GM23338 (cell line): ENCODE measurements around the gene HIBADH. TPM values are rescaled to one million over a fixed set of nuclear protein-coding genes. Genes with fewer than 3 reads are reported as not detected.

Experiments
- ATAC-seq: fragments of 200-7000 bp; cut with Tn5 transposase; 3 replicates; pipeline ENCODE4 v1.9.1; 2020
- DNase-seq: peaks from one replicate; pipeline ENCODE4 v3.0.0-alpha.2; 2015; ENCODE audit warnings: low spot score
- H2AFZ ChIP-seq: fragments of 200-600 bp; sonication (generic); 2 replicates; pipeline ENCODE4 v1.8.0; 2016; ENCODE audit warnings: antibody characterized with exemption, mild to moderate bottlenecking, moderate library complexity
- H3F3A ChIP-seq: fragments of 200-600 bp; sonication (generic); replicated peaks from 2 replicates; pipeline ENCODE4 v1.8.0; 2017; ENCODE audit warnings: antibody characterized with exemption, mixed run types, low read depth
- H3K27ac ChIP-seq: fragments of 200-600 bp; sonication (generic); 2 replicates; pipeline ENCODE4 v1.6.1; 2016; ENCODE audit warnings: low read depth
- H3K27me3 ChIP-seq: fragments of 200-600 bp; sonication (generic); 2 replicates; pipeline ENCODE4 v1.8.0; 2016; ENCODE audit warnings: mild to moderate bottlenecking, mixed run types, moderate library complexity; ENCODE audit not compliant: insufficient read depth
- H3K36me3 ChIP-seq: fragments of 200-600 bp; sonication (generic); 2 replicates; pipeline ENCODE4 v1.8.0; 2016; ENCODE audit warnings: mild to moderate bottlenecking; ENCODE audit not compliant: insufficient read depth
- H3K4me1 ChIP-seq: fragments of 200-600 bp; sonication (generic); 2 replicates; pipeline ENCODE4 v1.8.0; 2016; ENCODE audit warnings: mild to moderate bottlenecking, moderate library complexity; ENCODE audit not compliant: insufficient read depth
- H3K4me2 ChIP-seq: fragments of 200-600 bp; sonication (generic); 2 replicates; pipeline ENCODE4 v1.7.1; 2017; ENCODE audit warnings: mixed run types
- H3K4me3 ChIP-seq: fragments of 200-600 bp; sonication (generic); 2 replicates; pipeline ENCODE4 v1.6.1; 2016; ENCODE audit warnings: mixed run types
- H3K79me2 ChIP-seq: fragments of 200-600 bp; sonication (generic); replicated peaks from 2 replicates; pipeline ENCODE4 v1.8.0; 2017; ENCODE audit warnings: mild to moderate bottlenecking; ENCODE audit not compliant: insufficient read depth
- H3K9me2 ChIP-seq: fragments of 200-600 bp; sonication (generic); 2 replicates; pipeline ENCODE4 v1.8.0; 2017; ENCODE audit not compliant: insufficient read depth
- H4K20me1 ChIP-seq: fragments of 200-600 bp; sonication (generic); replicated peaks from 2 replicates; pipeline ENCODE4 v1.8.0; 2017; ENCODE audit warnings: mild to moderate bottlenecking; ENCODE audit not compliant: insufficient read depth
- H3K27ac Mint-ChIP-seq: 2 replicates; pipeline ENCODE4 v1.8.0; 2020; ENCODE audit warnings: inconsistent platforms, mild to moderate bottlenecking, moderate library complexity, mixed read lengths
- H3K27me3 Mint-ChIP-seq: 3 replicates; pipeline ENCODE4 v1.8.0; 2022; ENCODE audit warnings: low read depth, mild to moderate bottlenecking, moderate library complexity, mixed read lengths, inconsistent platforms; ENCODE audit not compliant: insufficient read depth, poor library complexity
- H3K36me3 Mint-ChIP-seq: 3 replicates; pipeline ENCODE4 v1.8.0; 2021; ENCODE audit warnings: low read depth, mild to moderate bottlenecking, inconsistent platforms, moderate library complexity, mixed read lengths
- H3K4me1 Mint-ChIP-seq: 3 replicates; pipeline ENCODE4 v1.8.0; 2020; ENCODE audit warnings: mild to moderate bottlenecking, inconsistent platforms, mixed read lengths
- H3K4me3 Mint-ChIP-seq: 3 replicates; pipeline ENCODE4 v1.8.0; 2021; ENCODE audit warnings: moderate library complexity, mild to moderate bottlenecking, inconsistent platforms, mixed read lengths
- H3K9me3 Mint-ChIP-seq: 3 replicates; pipeline ENCODE4 v1.8.0; 2020; ENCODE audit warnings: moderate library complexity, mild to moderate bottlenecking, inconsistent platforms, mixed read lengths
- CREB1 ChIP-seq: fragments of 250-450 bp; sonication (Bioruptor Pico); IDR thresholded peaks from 2 replicates; pipeline ENCODE4 v1.5.0; 2020; ENCODE audit warnings: low read depth, mild to moderate bottlenecking, moderate library complexity
- EZH2 ChIP-seq: fragments of 200-600 bp; sonication (generic); IDR thresholded peaks from one replicate; pipeline ENCODE4 v1.8.0; 2017; ENCODE audit warnings: antibody characterized with exemption, mild to moderate bottlenecking, low read depth; ENCODE audit not compliant: unreplicated experiment
- POLR2AphosphoS5 ChIP-seq: IDR thresholded peaks from 2 replicates; pipeline ENCODE4 v1.6.1; 2016; ENCODE audit warnings: antibody characterized with exemption, low read depth
- ZNF462 ChIP-seq: fragments of 250-450 bp; sonication (Bioruptor Pico); IDR thresholded peaks from 2 replicates; pipeline ENCODE4 v1.5.0; 2020; ENCODE audit warnings: mild to moderate bottlenecking, moderate library complexity
- long read RNA-seq: library from polyadenylated mRNA; unstranded; transcript quantifications from one replicate; pipeline ENCODE4 v2.0.0, GENCODE V29; 2020; ENCODE audit not compliant: unreplicated experiment
- polyA plus RNA-seq: library from polyadenylated mRNA; unstranded; fragments of >200 nt; fragmentation: Nextera tagmentation; extraction: Ambion mirVana; gene quantifications from 2 replicates; pipeline ENCODE4 v1.2.1, GENCODE V29; 2016
- total RNA-seq: library from RNA; depleted of rRNA; stranded (reverse); fragments of >200 nt; shearing (Covaris generic); gene quantifications from 2 replicates; pipeline ENCODE4 v1.2.3, GENCODE V29; 2014; rRNA removed

HIBADH gene
- total RNA-seq (51.0 and 57.0 TPM in 2 replicates), polyA plus RNA-seq (29.0 and 31.3 TPM in 2 replicates)
- long read RNA-seq, transcript HIBADH-201 (8 exons, 1,990 nt), result major isoform, 41 of 49 reads
- long read RNA-seq, partial matches to known transcripts, result 2 of 49 reads
- long read RNA-seq, other reads (novel, unspliced or antisense), result 6 of 49 reads

GRCh38 chr7:27662490-27663205 is at the start of gene HIBADH:
Gene HIBADH (minus strand): TSS chr7:27662883. CDS start chr7:27662788, 95 bp downstream.
- Histone ChIP-seq H3K4me1 (0 out of 2 replicates have a peak, but pooled peaks cover 5% of the 10 kb centered on the region), H3K36me3 (no peaks in the 10 kb centered on the region), H2AFZ (peak within 1 kb of the TSS; percentile 98), H3K79me2 (peaks cover 29% of the 10 kb centered on the region), H4K20me1 (no peaks in the 10 kb centered on the region; the same call in none of the 2 replicates), H3K27ac (peak within 1 kb of the TSS; percentile 90), H3K9me2 (no peaks in the 10 kb centered on the region), H3F3A (no peaks in the 10 kb centered on the region), H3K4me3 (peak within 1 kb of the TSS; percentile 99), H3K4me2 (peak within 1 kb of the TSS; percentile 88), H3K27me3 (no peaks in the 10 kb centered on the region)
- peak; percentile 97 for ATAC-seq
- peaks cover 3% of the 10 kb centered on the region for H3K27me3 Mint-ChIP-seq
- H3K27ac Mint-ChIP-seq, result peak within 1 kb of the TSS; percentile 83
- H3K36me3 Mint-ChIP-seq, result no peaks in the 10 kb centered on the region; the same call in 2 of the 3 replicates
- peak; percentile 99 for DNase-seq
- peak within 1 kb of the TSS; percentile 87 for H3K4me3 Mint-ChIP-seq
- H3K9me3 Mint-ChIP-seq, result no peaks in the 10 kb centered on the region
- TF ChIP-seq EZH2, result no peak
- TF ChIP-seq POLR2AphosphoS5, result peak; percentile 73
- TF ChIP-seq ZNF462, result no peak
- TF ChIP-seq CREB1 (CRISPR knock-in tag), result peak; percentile 93
- H3K4me1 Mint-ChIP-seq, result peaks cover 5% of the 10 kb centered on the region
